ENCODE data around the gene NAALAD2. TPM values are rescaled to one million over a fixed set of nuclear protein-coding genes. Genes with fewer than 3 reads are reported as not detected.

Gene NAALAD2
- total RNA-seq, 1 experiment from 2014 or later: 142 TPM

DNA sequence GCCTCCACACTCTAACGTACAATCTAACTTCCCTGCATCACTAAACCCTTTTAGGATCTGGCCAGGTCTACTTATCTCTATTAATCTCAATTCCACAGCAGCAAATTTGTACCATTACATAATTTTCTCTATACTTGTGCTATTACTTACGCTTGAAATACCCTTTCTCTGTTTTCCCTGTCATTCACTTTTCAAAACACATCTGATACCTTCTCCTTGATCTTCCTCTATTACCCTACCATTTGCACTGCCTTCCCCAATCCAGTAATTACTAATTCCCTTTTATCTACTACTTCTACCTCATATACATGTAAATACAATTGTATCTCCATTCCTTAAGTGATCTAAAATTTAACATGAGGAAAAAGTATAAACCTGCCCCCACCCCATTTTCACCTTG lies 74.4 kb downstream of the NAALAD2 start:
- no peaks in the 10 kb centered on the region for H3K27me3 Mint-ChIP-seq (ENCODE audit: insufficient read depth, unreplicated experiment)
- Histone ChIP-seq H3K36me3 (ENCODE audit: control insufficient read depth, insufficient read depth, low read length) (no peaks in the 10 kb centered on the region; the same call in 1 of the 2 replicates), H3K27me3 (replicated peaks; ENCODE audit: control insufficient read depth, insufficient read depth, low read length) (no peaks in the 10 kb centered on the region), H3K4me1 (0 out of 2 replicates have a peak, but pooled peaks cover 4% of the 10 kb centered on the region), H3K9me3 (no peaks in the 10 kb centered on the region), H3K4me3 (ENCODE audit: low read depth, low read length) (no peak overlapping the region)
- TF ChIP-seq, protein P1, sequence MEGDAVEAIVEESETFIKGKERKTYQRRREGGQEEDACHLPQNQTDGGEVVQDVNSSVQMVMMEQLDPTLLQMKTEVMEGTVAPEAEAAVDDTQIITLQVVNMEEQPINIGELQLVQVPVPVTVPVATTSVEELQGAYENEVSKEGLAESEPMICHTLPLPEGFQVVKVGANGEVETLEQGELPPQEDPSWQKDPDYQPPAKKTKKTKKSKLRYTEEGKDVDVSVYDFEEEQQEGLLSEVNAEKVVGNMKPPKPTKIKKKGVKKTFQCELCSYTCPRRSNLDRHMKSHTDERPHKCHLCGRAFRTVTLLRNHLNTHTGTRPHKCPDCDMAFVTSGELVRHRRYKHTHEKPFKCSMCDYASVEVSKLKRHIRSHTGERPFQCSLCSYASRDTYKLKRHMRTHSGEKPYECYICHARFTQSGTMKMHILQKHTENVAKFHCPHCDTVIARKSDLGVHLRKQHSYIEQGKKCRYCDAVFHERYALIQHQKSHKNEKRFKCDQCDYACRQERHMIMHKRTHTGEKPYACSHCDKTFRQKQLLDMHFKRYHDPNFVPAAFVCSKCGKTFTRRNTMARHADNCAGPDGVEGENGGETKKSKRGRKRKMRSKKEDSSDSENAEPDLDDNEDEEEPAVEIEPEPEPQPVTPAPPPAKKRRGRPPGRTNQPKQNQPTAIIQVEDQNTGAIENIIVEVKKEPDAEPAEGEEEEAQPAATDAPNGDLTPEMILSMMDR (IDR thresholded peaks at IDR 0.05; ENCODE audit: insufficient read depth in 1 of 2, low read depth in 1 of 2, low read length in 1 of 2, severe bottlenecking in 1 of 2, unreplicated experiment in 1 of 2): no peak
- peaks cover 87% of the 10 kb centered on the region for H3K36me3 Mint-ChIP-seq (ENCODE audit: insufficient read depth, unreplicated experiment)
- intact Hi-C loops (cut with micrococcal nuclease; ENCODE audit: unreplicated experiment): loop anchor here (1.0 kb wide), 1 partner anchor 8 kb away; no protein-coding TSS in a partner anchor
- peaks cover 7% of the 10 kb centered on the region for H3K4me1 Mint-ChIP-seq (ENCODE audit: low read depth, unreplicated experiment)
- BruUV-seq (replicated peaks): no TSS peak
- POLR2A ChIA-PET: no interaction called here
- no peaks in the 10 kb centered on the region for H3K9me3 Mint-ChIP-seq (ENCODE audit: unreplicated experiment)
- no peak for DNase-seq
- no peak overlapping the region for H3K4me3 Mint-ChIP-seq (ENCODE audit: unreplicated experiment)
- peak overlapping the region; percentile 3 for H3K27ac Mint-ChIP-seq (ENCODE audit: unreplicated experiment)
- CTCF ChIA-PET: no interaction called here

- BruUV-seq (replicated peaks): no TSS peak
- Mint-ChIP-seq H3K4me1 (ENCODE audit: low read depth, unreplicated experiment) (peaks cover 9% of the 10 kb centered on the region), H3K27ac (ENCODE audit: unreplicated experiment) (no peak overlapping the region), H3K27me3 (ENCODE audit: insufficient read depth, unreplicated experiment) (no peaks in the 10 kb centered on the region), H3K9me3 (ENCODE audit: unreplicated experiment) (no peaks in the 10 kb centered on the region), H3K36me3 (ENCODE audit: insufficient read depth, unreplicated experiment) (peaks cover 59% of the 10 kb centered on the region), H3K4me3 (ENCODE audit: unreplicated experiment) (no peak overlapping the region)
- intact Hi-C loops (cut with micrococcal nuclease; ENCODE audit: unreplicated experiment): no loop called here
- Histone ChIP-seq H3K4me3 (ENCODE audit: low read depth, low read length) (no peak overlapping the region), H3K4me1 (0 out of 2 replicates have a peak, but pooled peaks cover 7% of the 10 kb centered on the region), H3K27me3 (replicated peaks; ENCODE audit: control insufficient read depth, insufficient read depth, low read length) (no peaks in the 10 kb centered on the region), H3K9me3 (no peaks in the 10 kb centered on the region), H3K36me3 (ENCODE audit: control insufficient read depth, insufficient read depth, low read length) (no peaks in the 10 kb centered on the region)
- POLR2A ChIA-PET: no interaction called here
- CTCF ChIA-PET: no interaction called here
- TF ChIP-seq, protein P1 (IDR thresholded peaks at IDR 0.05; ENCODE audit: insufficient read depth in 1 of 2, low read depth in 1 of 2, low read length in 1 of 2, severe bottlenecking in 1 of 2, unreplicated experiment in 1 of 2): no peak
- no peak for DNase-seq
These were observed 78.9 kb downstream of the NAALAD2 start for GRCh38 chr11:90213322-90213721.

DNA sequence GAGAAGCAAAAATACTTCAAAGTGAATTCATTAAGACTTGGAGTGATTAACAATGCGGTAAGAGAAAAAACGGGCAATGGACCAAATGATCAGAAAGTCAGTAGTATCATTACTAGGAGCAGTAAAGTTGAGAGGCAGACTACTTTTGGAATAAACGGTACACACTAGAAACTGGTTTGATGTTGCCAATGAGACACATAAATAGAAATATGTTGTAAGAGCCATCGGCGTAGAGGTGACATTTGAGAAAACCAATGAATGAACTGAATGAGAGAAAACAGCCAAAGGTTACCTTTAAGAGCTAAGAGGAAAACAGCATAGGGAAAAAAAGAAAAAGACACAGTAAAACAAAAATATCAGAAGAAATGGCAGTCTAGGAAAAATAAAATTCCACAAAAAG lies 82.1 kb downstream of the NAALAD2 start:
- no peak for DNase-seq
- no peaks in the 10 kb centered on the region for H3K27me3 ChIP-seq (replicated peaks; ENCODE audit: control insufficient read depth, insufficient read depth, low read length)
- H3K4me1 ChIP-seq: peaks cover 23% of the 10 kb centered on the region
- no peak overlapping the region for H3K4me3 Mint-ChIP-seq (ENCODE audit: unreplicated experiment)
- ChIA-PET CTCF (no interaction called here), POLR2A (no interaction called here)
- H3K27me3 Mint-ChIP-seq (ENCODE audit: insufficient read depth, unreplicated experiment): no peaks in the 10 kb centered on the region
- intact Hi-C loops (cut with micrococcal nuclease; ENCODE audit: unreplicated experiment): loop anchor here (1.0 kb wide), 2 partner anchors 7 to 11 kb away; no protein-coding TSS in a partner anchor
- TF ChIP-seq, protein P1 (IDR thresholded peaks at IDR 0.05; ENCODE audit: insufficient read depth in 1 of 2, low read depth in 1 of 2, low read length in 1 of 2, severe bottlenecking in 1 of 2, unreplicated experiment in 1 of 2): no peak
- H3K9me3 Mint-ChIP-seq (ENCODE audit: unreplicated experiment): no peaks in the 10 kb centered on the region
- no TSS peak for BruUV-seq (replicated peaks)
- H3K9me3 ChIP-seq: no peaks in the 10 kb centered on the region
- peaks cover 62% of the 10 kb centered on the region for H3K36me3 Mint-ChIP-seq (ENCODE audit: insufficient read depth, unreplicated experiment)
- H3K4me1 Mint-ChIP-seq (ENCODE audit: low read depth, unreplicated experiment): peaks cover 23% of the 10 kb centered on the region
- H3K27ac Mint-ChIP-seq (ENCODE audit: unreplicated experiment): no peak overlapping the region
- H3K36me3 ChIP-seq (ENCODE audit: control insufficient read depth, insufficient read depth, low read length): 0 out of 2 replicates have a peak, but pooled peaks cover 5% of the 10 kb centered on the region
- no peak overlapping the region for H3K4me3 ChIP-seq (ENCODE audit: low read depth, low read length)
